NCI-H2171 (cell line): ENCODE measurements around the gene TMEM204.

ENCODE experiments used
- DNase-seq: peaks from one replicate; lab custom pipeline; 2025; lab: John Stamatoyannopoulos, UW

The TMEM204 gene

DNA sequence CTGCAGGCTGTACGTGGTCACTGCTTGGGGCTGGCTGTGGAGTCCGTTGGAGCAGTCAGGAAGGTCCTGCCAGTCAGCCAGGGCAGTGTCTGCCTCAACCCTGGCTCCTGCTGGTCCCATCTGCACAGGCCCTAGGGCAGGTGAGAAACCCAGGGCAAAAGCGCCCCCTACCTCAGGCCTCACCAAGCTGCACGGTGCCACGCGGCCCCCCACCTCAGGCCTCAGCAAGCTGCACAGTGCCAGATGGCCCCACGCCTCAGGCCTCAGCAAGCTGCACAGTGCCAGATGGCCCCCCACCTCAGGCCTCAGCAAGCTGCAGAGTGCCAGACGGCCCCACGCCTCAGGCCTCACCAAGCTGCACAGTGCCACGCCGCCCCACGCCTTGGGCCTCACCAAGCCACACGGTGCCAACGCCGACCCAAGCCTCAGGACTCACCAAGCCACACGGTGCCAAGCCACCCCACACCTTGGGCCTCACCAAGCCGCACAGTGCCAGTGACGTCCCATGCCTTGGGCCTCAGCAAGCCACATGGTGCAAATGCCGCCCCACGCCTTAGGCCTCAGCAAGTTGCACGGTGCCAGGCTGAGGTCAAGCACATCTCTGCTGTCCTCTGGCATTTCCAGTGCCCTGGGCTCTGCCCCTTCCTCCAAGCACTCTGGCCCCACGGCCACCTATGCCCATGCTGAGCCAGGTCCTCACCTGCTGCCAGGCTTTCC, 5.5 kb downstream of the TMEM204 start:
- peak; percentile 90 for DNase-seq

DNA sequence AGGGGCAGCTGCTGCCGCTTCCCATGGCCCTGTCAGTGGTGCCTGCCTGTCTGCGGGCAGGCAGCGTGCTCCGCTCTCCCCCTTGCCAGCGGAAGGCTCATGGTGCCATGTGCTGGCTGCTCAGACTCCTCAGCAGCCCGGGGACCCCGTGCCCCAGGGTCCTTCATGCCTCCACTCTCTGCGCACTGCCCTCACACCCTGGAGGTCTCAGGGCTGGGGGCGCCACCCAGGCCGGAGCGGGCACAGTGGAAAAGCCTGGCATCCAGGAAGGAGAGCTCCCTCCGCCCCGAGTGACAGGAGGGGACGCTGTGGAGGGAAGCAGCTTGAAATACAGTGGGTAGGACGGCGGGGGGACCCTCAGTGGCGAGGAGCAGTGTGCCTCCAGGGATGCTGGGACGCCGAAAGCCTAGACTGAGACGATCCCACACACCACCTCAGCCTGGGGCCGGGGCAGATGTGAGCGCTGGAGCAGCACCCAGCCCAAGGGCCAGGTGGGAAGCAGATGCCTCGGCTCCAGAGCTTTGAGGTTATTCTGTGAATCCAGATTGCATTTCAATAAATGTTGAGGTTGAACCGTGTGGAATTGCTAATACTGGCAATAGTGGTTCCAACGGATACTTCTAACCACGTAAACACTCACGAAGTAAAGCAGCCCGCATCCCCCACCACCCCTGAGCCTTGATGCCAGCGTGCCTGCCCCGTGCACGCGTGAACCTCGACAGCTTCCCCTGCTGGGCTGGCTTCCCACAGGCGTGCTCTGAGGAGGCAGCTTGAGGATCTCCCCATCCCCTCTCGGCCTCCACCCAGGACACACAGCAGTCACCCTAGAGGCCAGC, 6.5 kb downstream of the TMEM204 start:
- DNase-seq, result peak; percentile 41

DNA sequence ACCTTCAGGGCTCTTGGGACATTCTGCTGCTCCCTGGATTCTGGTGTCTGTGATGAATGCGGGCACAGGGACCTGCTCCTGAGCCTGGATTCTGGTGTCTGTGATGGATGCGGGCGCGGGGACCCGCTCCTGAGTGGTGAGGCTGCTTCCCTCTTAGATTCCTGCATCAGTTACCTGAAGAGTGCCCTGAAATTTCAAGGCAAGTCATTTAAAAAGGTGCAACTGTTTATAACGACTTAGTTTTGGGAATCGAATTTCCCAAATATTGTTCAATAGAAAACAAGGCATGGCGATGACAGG, 7.0 kb downstream of the TMEM204 start:
- DNase-seq, result no peak

DNA sequence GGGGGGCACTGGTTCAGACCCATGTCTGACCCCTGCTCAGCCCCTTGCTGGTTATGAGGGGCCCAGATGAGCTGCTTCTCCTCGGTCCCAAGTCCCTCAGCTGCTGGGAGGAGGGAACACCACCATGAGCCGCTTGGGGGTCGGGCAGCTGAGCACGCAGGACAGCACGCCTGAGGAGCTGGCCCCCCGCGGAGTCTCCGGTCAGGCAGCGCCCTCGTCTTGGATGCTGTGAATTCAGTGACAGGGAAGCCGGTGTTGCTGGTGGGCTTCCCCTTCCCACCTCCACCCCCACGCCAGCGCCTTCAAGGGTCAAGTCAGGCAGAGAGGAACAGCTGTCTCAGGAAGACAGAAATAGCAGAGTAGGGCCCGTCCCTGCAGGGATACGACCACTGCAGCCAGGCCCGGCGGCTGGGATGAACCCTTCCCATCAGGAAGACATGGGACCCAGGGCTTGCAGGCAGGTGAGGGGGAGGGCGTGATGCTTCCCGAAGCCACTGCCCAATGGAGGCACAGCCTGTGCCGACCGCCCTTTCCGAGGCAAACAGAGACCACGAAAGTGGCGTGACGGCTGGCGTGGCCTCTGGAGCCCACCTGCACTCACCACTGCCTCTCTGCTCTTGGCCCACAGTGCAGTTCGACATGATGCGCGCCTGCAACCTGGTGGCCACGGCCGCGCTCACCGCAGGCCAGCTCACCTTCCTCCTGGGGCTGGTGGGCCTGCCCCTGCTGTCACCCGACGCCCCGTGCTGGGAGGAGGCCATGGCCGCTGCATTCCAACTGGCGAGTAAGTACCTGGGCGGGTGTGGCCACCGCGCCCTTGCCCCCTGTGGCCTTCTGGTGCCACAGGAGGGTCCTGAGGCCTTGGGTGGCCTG, 8.1 kb downstream of the TMEM204 start:
- DNase-seq, result no peak

DNA sequence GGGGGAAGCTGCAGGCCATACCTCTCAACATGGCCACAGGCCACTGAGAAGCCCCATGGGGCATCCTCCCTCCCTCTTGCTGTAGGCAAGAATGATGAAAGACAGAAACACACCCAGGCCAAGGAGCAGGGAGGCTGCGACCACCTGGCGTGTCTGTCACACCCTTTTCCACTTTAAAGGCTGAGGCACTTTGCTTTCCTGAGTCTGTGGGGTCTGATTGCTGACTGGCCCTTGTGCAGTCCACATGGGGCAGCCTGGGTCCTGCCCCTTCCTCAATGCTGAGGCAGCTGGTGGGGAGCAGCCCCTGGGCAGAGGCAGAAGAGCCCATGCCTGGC, 8.7 kb downstream of the TMEM204 start:
- DNase-seq, result no peak

DNA sequence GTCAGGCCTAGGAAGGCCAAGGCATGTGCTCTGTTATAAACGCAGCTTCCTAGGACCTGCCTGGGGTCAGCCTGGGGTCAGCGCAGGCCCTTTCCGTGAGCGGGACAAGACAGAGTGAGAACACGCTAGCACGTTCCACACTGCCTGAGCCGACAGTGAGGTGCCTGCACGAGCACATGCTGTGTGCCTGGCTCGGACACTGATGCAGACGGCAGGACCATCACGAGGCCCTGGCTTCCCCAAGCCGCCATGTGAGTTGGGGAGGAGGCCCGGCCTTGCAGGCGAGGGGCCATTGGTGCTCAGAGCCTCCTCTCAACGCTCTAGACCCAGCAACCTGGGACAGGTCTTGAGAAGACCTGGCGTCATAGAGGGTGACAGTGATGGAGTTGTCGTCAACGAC, 9.1 kb downstream of the TMEM204 start:
- no peak for DNase-seq

DNA sequence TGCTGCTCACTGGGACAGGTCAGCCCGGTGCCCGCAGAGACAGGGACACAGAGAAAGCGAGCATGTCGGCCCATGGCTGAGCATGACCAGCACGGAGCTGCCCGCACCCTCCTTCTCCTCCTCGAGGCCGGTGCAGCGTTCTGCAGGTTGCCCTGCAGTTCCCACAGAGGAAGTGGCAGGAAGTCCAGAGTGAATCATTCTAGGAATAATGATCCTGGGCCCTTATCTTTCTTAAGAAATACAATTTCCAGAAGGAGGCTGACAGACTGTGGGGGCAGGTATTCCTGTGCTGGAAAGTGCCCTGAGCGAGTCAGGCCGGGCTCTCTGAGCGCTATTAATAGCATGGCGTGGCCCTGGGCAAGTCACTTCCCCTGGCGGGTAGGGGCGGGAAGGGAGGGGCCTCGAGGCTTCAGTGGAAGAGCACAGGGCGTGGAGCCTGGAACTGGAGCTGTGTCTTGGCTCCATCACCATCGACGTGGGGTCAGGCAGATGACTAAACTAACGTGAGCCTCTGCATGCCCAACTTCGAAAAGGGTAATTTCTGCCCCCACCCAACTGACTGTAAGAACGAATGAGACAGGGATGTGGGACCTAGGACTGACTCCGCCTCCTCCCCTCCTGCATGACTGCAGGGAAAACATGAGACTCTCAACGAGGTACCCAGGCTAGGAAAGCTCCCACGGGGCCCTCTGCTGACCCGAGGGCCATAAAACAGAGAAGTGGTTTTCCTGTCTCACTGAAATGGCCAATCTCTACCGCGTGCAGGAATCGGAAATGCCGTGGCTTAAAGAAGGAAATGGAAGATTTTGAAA, 9.8 kb downstream of the TMEM204 start:
- DNase-seq, result no peak

DNA sequence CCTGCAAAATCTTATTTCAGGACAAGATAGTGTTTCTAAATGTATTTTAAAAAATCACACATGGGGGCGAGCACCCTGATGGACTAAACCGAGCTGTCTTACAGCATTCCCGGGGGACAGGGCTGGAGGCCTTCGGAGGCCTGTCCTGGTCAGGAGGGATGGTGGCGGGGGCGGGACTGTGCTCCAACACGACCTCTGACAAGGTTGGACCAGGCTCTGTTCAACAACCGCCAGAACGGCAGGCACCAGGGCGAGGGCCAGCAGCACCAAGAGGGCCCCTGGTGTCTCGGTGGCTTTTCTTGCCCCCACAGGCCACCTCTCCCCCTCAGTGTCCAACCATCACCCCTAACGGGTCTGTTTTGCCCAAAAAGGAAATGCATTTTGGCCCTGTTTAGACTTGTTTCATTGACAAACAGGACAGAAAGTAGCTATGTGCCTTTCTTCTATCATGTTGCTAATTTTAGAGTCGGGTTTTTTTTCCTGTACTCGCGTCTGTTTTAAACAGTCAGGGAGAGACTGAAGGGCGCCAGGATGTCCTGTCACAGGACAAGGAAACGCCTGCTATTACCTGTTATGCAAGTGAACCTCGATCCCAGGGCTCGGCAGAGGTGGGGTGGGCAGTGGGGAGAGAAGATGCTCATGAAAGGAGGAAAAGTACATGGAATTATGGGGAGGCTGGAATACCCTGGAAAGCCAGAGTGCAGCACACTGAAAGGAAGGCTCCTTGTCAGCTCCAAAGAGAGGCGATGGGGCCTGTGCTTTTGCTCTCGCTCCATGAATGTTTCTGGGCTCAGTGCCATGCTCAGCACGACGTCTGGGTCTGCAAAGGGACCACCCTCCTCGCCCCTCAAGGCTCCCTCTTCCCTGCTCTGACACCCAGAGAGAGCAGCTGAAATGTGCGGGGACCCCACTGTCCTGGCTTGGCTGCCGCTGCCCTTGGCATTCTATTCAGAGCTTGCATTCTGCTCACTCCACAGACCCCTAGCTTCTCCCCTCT, 11.9 kb downstream of the TMEM204 start:
- DNase-seq, result no peak

DNA sequence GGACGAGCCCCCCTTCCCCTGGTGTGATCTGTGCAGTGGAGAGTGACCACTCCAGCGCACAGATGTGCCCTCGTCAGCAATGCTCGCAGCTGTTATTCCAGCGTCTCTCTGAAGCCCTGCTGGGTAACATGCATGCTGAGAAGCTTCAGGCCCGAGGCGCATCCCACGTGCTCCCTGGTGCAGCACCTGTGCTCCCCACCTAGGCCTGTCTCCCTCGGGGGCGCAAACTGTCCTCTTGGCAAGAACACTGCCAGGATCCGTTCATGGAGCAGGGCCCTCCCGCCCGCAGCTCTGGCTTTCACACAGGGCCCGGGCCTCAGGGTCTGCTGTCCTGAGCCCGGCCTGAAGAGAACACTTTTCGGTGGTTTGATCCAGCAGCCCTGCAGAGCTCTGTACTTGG, 13.0 kb downstream of the TMEM204 start:
- no peak for DNase-seq

DNA sequence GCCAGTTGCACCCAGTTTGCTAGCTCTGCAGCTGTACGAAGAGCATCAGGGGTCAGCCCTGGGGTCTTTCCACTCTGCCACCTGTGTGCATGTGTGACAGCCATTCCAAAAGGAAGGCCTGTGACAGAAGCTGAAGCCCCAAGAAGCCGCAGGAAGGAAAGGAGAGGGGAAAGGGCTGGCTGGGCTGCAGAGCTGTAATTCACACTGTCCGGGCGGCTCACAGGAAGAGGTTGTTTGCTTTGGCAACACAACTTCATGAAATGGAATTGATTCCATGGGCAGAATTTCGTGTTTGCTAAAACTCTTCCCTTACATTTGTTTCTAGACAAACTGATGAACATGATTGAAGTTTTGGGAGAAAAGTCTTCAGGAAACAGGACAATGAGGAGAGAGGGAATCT, 14.8 kb downstream of the TMEM204 start:
- no peak for DNase-seq

DNA sequence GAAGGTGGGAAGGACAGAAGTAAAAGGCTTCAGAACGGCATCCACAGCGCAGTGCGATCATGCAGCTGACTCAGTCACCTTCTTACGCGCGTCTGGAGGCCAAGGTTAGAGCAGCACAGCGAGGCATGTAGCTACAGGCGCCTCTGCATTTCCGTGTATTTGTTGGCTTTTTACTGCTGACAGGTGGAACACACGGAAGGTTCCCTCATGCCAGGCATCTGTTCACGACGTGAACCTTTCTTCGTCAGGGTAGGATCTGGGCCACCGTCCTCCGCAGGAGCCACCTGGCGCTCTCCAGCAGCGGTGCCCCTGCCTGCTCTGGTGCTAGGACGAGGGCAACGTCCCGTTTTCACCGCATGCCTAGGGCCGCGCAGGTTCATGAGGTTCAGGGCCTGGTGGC, 15.3 kb downstream of the TMEM204 start:
- peak; percentile 25 for DNase-seq

DNA sequence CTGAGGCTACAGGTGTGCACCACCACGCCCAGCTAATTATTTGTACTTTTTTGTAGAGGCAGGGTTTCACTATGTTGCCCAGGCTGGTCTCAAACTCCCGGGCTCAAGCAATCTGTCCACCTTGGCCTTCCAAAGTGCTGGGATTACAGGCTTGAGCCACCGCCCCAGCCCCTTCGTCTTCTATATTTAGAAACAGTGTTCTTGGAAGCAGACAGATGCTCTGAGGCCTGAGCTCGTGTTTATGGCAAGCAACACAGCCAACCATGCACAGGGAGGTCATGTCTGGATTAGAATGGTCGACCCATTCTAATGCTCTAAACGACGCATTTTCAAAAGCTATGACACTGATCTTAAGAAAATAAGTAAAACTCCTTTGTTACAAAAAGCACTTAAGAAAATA, 16.6 kb downstream of the TMEM204 start:
- no peak for DNase-seq

DNA sequence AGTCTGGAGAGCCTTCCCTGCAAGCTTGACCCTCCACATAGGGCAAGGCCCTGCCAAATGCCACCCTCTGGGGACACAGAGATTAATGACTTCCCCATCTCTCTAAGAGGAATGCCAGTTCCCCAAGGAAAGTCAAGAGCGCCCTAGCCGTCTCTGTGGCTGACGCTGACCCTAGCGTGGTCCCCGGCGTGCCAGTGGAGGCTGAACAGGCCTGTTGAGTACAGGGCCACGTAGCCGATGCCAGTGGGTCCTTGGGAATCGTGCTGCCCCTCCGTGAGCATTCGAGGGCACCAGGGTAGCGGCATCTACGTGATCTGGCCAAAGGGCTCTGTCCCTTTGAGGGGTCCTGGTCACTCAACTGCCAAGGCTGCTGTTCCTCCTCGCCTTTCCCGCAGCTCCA, 17.2 kb downstream of the TMEM204 start:
- no peak for DNase-seq

DNA sequence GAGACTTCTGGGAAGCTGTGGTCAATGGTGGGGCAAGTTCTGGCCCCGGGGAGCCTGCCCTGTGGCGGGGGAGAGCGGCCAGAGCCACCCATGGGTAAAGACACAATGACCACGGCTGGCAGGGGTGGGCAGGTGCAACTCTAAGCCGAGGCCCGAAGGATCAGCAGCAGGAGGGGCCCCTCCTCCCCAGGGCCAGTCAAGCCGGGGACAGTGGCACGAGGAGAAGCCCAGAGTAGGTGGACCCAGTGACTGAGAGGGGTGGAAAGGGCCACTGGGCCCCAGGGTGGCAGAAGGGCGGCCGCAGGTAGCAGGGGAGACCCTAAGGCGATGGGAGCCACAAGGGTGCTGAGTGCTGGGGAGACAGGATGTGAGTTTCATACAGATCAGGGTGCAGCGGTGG, 17.7 kb downstream of the TMEM204 start:
- no peak for DNase-seq

DNA sequence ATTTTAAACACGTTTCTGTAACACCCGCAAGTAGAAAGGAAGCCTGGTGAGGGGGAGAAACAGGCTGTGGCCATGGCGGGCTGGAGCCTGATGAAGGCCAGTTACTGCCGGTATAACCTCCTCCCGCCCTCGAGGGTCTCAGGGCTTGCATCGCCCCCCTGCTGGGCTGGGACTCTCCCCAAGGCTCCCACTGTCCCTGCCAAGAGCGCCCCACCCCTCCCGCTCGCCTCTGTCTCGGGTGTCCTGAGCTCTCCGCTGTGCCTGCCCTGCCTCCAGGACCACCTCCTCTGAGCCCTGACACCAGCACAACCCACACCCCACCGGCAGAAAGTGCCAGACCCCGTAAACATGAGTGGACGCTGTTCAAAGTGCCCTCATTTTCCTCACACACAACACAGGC, 18.7 kb downstream of the TMEM204 start:
- no peak for DNase-seq

DNA sequence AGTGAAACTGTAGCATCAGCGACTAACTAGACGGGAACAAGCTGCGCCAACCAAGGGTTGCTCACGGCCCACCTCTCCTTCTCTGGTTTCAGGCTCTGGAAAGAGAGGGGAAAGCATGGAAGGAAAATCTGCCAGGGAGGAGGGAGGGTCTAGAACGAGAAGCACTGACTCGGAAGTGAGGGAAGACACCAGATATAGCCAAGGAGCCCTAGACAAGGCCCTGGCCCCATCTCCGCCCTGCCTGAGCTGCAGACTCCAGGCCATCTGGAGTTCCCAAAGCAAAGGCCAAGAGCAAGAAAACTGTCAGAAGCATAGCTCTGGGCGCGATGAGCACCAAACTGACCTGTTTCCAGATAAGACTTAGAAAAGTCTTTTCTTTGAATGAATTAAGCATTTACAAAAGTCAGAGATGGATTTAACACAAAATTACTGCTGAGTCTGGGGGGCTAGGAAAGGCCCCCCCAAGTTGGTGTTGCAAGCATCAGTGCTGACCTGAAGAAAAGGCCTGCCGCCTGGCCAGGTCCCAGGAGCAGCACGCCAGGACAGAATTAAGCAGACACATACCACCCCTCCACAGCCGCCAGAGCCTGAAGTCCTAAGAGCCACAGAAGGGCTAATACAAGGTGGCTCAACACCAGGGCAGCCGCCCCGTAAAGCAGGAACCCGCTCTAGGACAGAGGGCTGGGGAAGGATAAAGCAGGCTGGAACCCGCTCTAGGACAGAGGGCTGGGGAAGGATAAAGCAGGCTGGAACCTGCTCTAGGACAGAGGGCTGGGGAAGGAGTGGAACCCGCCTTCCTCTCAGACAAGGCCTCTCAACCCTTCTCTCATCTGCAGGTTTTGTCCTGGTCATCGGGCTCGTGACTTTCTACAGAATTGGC, 20.7 kb downstream of the TMEM204 start:
- no peak for DNase-seq

DNA sequence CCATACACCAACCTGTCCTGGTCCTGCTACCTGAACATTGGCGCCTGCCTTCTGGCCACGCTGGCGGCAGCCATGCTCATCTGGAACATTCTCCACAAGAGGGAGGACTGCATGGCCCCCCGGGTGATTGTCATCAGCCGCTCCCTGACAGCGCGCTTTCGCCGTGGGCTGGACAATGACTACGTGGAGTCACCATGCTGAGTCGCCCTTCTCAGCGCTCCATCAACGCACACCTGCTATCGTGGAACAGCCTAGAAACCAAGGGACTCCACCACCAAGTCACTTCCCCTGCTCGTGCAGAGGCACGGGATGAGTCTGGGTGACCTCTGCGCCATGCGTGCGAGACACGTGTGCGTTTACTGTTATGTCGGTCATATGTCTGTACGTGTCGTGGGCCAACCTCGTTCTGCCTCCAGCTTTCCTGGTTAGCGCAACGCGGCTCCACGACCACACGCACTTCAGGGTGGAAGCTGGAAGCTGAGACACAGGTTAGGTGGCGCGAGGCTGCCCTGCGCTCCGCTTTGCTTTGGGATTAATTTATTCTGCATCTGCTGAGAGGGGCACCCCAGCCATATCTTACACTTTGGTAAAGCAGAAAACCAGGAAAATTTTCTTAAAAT, 21.5 kb downstream of the TMEM204 start:
- no peak for DNase-seq

DNA sequence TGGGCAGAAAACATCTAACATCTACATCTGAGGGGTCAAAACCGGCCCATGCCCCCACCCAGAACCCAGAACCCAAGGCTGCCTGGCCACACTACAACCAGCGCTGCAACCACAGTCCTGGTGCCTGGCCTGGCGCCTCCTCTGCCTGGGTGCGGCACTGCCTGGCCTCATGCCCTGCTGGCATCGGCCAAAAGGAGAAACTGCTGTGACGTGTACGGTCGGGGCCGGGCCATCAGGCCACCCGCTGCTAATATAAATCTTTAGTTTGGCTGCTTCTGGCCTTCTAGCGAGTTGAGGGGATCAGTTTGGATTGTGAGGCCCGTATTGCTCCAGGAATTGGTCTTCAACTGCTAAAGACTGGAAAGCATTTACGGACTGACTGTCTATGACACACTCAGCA, 22.8 kb downstream of the TMEM204 start:
- DNase-seq, result no peak

DNA sequence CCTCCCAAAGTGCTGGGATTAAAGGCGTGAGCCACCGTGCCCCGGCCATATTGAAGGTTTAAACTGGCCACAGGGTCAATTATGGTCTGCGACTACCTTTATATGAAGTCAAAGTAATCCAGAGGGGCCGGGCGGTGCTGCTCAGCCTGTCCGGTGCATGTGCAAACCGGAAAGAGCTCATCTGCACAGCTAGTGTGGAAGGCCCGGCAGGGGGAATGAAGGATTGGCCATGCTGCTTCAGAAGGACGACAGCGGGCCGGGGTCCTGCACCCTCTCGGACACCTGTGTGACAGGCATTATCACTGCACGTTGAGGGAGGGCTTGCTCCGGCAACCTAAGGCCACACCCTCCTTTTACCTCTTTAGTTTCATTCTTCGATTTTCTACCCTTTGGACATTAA, 23.6 kb downstream of the TMEM204 start:
- no peak for DNase-seq
